D341Med (cell line): ENCODE measurements around the gene APPBP2.
"Not testable (repeated sequence)": the region's sequence is repeated elsewhere in the genome, so short reads cannot be mapped to it uniquely, and the experiment has no call there.

Experiments used
- DNase-seq: peaks from one replicate; pipeline ENCODE4 v3.0.0; 2012; ENCODE audit warnings: low spot score

APPBP2 gene, protein sequence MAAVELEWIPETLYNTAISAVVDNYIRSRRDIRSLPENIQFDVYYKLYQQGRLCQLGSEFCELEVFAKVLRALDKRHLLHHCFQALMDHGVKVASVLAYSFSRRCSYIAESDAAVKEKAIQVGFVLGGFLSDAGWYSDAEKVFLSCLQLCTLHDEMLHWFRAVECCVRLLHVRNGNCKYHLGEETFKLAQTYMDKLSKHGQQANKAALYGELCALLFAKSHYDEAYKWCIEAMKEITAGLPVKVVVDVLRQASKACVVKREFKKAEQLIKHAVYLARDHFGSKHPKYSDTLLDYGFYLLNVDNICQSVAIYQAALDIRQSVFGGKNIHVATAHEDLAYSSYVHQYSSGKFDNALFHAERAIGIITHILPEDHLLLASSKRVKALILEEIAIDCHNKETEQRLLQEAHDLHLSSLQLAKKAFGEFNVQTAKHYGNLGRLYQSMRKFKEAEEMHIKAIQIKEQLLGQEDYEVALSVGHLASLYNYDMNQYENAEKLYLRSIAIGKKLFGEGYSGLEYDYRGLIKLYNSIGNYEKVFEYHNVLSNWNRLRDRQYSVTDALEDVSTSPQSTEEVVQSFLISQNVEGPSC

DNA sequence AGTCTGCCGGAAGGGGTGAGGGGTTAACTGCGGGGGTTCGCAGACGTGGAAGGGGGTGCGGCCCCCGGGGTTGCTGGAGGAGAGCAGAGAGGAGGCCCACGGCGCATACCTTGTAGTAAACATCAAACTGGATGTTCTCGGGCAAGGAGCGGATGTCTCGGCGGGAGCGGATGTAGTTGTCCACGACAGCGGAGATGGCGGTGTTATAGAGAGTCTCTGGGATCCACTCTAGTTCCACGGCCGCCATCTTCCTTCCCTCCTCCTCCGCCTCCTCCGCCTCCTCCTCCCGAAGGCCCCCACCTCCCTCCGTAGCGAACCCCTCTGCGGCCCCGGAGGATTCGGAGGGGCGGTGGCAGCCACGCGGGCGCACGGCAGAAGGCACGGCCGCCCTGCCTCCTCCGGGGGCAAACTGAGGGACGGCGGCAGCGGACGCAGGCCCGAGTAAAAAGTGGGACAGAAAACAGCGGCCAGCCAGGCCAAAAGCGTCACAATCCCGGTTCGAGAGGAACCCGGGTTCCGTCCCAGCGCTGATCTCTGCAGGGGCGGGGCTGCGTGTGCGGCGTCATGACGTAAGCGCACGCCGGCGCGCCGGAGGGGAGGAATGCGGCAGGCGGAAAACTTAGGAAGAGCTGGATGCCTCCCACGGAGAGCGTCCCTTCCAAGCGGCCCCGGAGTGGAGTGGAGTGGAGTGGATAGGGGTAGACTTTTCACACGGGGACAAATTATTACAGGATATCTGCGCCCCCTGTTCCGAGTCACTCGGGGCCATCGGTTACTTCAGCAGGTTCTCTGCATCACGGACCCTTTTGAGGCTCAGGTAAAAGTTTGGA is at the start of gene APPBP2:
APPBP2 (minus strand) TSS at position 558 of the 830 bp plus-strand sequence; CDS start at position 247, 311 bp downstream.
- DNase-seq = peak; percentile 98

DNA sequence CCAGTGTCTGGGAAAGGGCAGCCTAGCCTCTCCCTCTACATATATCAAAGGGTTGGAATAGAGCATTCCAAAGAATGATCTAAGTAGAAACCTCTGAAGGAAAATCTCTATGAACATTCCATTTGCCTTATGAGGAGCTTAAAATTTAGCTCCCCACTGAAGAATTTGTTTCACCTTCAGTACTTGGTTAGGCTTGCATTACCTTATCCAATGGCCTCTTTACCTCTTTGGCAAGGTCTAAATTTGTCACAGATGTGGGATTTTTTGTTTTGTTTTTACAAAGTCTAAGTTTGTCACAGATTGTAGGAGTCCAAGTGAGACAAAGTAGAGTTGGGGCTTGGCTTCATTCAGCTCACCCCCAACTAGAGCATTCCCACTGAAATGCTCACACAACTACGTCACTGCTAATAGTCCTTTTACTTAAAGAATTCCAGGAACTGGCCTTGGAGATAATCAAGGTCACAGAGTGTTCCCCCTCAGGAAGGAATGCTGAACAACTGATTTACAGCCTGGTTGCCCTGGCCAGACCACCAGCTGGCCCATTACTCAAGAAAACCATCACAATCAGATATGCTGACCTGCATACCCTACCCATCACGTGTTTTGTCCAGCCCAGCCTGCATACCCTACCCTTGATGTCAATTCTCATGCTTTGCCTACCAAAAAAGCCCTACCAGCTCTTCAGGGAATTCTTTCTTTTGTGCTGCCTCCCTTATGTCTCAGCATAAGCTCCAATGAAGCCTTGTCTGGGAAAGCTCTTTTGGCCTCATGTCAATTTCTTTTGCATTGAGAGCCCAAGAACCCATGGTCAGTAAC is 47.4 kb upstream of the APPBP2 start:
- no peak for DNase-seq

DNA sequence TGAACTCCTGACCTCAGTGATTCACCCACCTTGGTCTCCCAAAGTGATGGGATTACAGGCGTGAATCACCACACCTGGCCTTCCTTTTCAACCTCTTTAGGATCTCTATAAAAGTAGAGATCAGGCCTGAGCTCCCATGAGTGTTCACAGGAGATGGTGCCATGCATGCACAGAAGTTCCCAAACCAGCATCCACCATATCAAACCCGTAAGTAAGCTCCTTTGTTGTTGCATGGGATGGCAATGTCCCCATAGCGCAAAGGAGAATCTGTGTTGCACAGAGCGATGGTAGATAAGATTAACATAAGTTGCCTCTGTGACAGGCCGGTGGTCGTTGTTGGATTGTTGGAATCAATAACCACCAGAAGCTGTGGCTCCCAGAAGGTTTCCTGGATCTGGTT is 39.2 kb upstream of the APPBP2 start:
- DNase-seq = no peak

DNA sequence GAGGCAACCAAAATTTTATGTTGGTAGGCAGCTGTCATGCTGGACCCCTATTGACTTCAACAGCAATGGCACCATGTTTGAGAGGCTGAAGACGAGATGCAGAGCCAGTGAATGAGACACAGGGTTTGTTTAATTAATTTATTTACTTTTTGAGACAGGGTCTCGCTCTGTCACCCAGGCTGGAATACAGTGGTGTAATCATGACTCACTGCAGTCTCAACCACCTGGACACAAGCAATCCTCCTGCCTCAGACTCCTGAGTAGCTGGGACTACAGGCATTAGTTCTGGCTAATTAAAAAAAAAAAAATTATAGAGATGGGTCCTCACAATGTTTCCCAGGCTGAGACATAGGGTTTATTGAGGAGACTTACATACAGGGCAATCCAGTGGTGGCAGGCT is 37.7 kb upstream of the APPBP2 start:
- DNase-seq = no peak

DNA sequence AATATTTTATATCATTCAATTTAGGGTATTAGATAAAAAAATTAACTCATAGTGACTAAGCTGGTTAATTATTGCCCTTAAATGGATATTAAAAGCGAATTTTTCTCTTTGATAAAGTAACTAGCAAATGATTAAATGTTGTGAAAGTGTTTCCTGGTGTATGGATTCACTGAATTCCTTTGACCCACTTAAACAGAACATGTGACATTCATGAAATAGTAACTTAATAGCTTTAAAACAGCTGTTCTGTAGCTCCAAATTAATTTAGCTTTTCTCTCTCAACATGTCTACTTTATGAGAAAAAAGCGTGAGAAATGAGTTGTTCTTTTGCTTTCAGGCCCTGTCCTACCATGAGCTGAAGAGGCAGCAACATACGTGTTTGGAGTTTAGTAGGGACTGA is 36.4 kb upstream of the APPBP2 start:
- DNase-seq = no peak

DNA sequence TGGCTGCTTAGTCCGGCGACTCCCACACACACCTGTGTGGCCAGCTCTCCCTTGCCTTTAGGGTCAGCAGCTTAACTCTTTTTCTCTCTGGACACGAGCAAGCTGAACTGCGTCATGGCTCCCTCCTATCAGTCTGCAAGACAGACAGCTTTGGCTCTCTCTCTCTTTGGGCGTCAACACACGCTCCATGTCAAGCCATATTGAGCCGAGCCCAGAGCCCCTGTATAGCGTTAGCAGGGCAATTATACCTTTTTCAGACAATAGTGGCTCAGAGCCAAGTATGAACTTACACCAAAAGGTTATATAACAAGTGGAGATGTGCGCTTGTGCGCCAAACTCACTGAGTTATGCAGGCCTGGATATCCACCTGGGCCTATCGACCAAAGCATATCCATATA is 34.8 kb upstream of the APPBP2 start:
- no peak for DNase-seq

DNA sequence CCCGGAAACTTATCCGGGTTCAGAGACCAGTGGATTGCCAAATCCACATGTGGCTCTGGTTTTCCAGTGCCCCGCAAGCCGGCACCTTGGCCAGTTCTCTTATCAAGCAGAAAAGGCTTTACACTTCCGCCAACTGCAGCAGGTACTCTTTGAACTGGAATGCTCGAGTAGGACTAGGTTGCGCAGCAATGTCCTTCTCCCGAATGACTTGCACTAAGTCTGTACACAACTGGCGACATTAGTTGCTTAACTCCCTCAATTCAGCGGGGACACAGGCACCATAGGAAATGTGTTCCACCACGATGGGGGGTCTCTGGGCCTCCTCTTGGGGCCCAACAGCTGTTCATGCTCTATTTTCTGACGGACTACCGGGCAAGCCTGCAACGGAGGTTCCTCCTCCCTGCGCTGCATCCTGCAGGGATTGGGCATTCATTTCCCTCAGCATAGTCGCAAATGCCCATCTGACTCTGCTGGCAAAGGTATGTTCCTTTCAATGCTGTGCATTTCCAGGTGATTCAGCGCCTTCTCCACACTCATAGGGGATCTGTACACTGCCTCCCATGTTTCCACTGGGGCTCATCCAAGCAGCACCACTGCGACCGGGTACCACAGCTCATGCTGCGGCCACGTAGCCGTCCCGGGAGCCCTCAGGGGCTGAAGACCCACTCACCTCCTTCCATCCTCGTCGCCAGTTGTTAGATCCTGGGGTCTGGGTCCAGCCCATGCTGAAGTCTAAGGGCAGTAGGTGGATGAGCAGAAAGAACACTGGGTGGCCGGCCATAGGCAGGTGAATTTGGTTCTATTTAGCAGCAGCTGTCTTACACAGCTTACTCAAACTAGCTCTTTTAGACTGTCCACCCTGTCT is 34.2 kb upstream of the APPBP2 start:
- no peak for DNase-seq

DNA sequence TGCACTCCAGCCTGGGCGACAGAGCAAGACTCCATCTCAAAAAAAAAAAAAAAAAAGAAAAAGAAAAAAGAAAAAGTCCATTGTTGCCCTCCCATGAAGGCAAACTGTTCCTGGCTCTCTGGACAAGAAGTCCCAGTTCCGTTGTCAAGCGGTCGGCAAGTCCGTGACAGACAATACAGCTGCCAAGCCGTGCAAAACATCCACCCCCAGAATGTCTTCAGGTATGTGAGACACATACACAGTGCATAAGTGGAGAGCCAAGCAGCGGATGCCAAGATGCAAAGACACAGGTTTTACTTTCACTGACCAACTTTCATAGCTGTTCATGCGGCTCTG is 33.6 kb upstream of the APPBP2 start:
- no peak for DNase-seq

DNA sequence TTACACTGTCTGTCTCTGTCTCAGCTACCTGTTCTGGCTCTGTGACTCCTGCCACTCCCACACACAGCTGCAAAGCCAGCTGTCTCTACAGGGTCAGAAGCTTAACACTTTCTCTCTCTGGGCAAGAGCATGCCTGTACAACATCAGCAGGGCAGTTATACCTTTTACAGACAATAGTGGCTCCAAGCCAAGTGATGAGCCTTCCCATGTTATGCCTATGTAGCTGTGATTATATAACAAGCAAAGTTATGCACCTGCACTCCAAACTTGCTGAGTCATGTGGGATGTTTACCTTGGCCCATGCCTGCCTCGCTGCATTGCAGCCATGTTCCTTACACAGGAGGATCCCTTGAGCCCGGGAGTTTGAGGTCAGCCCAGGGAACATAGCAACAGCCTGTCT is 31.8 kb upstream of the APPBP2 start:
- DNase-seq = no peak

DNA sequence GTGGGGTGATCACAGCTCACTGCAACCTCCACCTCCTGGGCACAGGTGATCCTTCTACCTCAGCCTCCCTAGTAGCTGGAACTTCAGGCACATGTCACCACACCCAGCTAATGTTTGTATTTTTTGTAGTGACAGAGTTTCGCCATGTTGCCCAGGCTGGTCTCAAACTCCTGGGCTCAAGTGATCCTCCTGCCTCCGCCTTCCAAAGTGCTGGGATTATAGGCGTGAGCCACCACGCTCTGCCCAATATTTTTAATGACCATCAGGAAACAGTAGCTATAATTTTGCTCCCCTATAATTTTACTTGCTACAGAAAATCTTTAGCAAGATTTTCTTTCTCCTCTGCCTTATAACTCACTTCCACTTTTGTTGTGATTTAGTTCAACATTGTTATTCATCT is 29.7 kb upstream of the APPBP2 start:
- no peak for DNase-seq

DNA sequence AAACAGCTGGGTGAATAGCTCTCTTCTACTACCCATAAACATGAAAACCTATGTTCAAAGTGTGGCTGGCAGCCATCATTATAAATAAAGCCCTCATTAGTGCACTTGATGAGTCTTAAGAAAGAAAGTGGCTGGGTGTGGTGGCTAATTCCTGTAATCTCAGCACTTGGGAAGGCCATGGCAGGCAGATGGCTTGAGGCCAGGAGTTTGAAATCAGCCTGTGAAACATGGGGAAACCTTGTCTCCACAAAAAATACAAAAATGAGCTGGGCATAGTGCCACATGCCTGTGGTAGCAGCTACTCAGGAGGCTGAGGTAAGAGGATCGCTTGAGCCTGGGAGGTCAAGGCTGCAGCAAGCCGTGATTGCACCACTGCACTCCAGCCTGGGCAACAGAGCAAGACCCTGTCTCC is 28.3 kb upstream of the APPBP2 start:
- no peak for DNase-seq

DNA sequence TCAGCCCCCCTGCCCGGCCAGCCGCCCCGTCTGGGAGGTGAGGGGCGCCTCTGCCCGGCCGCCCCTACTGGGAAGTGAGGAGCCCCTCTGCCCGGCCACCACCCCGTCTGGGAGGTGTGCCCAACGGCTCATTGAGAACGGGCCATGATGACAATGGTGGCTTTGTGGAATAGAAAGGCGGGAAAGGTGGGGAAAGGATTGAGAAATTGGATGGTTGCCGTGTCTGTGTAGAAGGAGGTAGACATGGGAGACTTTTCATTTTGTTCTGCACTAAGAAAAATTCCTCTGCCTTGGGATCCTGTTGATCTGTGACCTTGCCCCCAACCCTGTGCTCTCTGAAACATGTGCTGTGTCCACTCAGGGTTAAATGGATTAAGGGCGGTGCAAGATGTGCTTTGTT is 26.2 kb upstream of the APPBP2 start:
- not testable (repeated sequence) for DNase-seq

DNA sequence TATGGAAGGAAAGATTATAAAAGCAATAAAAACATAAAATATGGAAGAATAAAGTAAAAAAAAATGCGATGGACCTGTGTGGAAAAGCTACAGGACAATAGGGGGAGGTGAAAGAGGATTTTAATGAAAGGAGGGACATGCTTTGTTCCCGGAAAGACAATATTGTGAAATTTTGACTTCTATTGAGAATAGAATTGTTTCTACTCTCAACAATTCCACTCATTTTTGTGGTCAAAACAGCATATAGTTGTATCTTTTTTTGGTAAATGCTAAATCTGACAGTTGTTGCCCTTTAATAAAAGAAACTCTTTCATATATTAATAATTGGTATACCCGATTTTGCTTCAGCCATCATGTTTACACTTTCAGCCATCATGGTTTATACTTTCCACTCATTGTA is 22.9 kb upstream of the APPBP2 start:
- no peak for DNase-seq

DNA sequence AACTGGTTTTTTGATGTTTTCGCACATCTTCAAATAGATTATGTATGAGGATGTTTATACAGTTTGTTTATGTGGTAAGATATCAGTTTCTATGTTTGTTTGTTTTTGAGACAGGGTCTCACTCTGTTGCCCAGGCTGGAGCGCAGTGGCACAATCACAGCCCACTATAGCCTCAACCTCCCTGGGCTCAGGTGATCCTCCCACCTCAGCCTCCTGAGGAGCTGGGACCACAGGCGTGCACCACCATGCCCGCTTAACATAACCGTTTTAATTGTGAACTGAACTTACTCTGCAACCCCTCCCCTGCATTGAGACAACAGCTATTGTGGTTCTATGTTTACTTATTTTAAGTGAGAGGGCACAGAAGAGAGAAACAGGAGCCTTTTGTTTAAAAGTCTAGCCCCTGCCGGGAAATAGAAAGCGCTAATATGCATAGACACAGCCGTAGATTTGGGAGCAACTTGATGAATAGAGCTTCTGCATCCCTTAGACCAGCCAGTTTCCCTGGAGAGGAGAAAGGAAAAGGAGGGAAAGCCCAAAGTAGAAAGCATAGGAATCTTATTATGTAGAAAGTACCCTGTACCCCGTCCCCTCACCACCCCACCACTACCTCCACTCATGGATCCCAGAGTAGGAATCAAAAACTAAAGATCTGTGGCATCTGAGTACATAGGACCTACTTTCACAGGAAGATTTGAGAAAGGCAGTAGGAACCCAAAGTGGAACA is 19.6 kb upstream of the APPBP2 start:
- no peak for DNase-seq

DNA sequence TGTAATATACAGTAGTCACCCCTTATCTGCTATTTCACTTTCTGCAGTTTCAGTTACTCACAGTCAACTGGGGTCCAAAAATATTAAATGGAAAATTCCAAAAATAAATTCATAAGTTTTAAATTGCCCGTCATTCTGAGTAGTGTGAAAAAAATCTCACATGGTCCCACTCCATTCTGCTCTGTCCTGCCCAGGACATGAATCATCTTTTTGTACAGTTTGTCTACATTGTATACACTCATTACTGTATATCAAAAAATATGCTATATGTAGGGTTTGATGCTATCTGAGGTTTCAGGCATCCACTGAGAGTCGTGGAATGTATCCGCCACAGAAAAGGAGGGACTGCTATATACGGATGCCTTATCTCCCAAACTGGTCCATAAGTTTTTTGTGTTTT is 16.0 kb upstream of the APPBP2 start:
- DNase-seq = no peak

DNA sequence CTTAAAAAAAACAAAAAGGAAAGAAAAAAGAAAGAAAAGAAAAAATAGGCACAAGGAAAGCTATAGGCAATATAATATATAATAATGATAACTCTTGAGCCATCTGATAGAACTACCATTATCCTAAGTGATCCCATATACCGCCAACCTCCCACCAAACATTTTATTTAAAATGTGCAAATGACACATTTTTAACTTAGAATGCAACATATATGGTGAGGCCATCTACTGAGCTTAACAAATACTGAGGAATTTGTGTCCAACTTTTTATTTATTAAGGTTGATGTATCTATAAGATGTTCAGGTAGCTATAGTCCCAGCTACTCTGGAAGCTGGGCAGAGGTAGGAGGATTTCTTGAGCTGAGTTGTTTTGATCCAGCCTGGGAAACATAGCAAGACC is 14.4 kb upstream of the APPBP2 start:
- no peak for DNase-seq

DNA sequence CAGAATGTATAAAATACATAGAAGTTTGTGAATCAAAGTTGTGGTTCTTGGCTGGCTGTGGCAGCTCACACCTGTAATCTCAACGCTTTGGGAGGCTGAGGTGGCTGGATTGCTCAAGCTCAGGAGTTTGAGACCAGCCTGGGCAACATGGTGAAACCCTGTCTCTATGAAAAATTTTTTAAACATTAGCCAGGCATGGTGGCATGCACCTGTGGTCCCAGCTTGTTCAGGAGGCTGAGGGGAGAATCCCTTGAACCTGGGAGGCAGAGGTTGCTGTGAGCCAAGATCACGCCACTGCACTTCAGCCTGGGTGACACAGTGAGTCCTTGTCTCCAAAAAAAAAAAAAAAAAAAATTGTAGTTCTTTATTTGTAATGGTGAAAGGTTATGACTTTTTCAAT is 13.8 kb upstream of the APPBP2 start:
- no peak for DNase-seq

DNA sequence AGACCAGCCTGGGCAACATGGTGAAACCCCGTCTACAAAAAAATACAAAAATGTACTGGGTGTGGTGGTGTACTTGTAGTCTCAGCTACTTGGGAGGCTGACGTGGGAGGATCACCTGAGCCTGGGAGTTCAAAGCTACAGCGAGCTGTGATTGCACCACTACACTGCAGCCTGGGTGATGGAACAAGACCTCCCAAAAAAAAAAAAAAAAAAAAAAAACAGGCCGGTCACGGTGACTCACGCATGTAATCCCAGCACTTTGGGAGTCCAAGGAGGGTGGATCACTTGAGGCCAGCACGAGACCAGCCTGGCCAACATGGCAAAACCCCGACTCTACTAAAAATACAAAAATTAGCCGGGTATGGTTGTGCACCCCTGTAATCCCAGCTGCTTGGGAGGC is 12.7 kb upstream of the APPBP2 start:
- DNase-seq = no peak

DNA sequence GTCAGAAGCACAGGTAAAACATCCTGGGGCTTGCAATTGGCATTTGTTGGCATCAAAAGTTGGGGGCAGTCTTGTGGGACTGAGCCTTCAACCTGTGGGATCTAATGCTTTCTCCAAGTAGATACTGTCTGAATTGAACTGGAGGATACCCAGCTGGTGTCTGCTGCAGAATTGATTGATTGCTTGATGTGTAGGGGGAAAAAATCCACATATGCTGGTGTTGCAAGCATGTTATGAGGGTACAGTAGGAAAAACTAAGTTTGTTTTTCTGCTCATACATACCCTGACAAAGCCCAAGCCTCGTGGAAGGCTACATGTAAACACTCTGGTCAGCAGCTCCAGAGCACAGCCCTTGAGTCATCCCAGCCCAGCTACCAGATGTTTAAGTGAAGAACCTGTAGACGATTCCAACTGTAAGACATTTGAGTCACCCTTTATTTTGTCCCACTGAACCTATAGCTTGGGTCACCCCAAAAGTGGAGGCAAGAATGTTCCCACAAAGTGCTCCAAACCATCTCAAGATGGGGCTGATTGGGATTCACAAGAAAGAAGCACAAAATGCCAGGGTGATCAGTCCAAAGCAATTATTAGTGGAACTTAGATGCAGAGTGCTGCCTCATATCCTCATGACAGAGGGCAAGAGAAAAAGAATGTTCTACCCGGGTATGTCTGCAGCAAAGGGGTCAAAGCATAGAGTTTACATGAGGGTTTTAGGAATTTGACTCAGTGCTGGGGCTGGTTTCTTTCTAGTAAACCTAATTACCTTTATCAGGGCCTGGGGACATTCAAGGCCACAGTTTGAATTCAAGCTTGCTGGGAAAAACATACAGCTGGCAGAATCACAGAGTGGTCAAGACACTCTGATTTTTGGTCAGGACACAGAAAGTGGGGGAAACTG is 9.6 kb upstream of the APPBP2 start:
- no peak for DNase-seq
